ENCODE results near the gene CAPN10.

The CAPN10 gene

GRCh38 chr2:240637116-240637900 is 50.8 kb downstream of the CAPN10 start:
- no peak for DNase-seq (ENCODE audit: low read depth in 2 of 2)

DNA sequence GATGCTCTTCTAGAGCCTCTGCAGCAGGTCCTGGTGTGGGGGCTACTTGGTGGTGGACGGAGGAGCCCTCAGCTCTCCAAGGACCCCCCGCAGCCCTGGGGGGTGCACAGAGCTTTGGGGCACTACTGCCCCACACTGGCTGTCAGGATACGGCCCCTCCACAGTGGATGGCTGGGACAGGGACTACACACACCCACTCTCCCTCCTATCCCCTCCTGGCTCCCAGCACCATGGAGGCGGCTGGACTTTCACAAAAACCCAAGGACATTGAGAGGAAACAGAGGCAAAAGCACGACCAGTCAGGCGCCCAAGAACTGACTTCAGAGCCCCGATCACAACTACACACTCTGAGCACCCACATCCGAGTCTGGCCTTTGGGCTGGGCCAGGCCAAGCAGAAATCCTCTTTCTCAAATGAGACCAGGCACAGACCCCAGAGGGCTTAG is 51.4 kb downstream of the CAPN10 start:
- no peak for DNase-seq (ENCODE audit: low read depth in 2 of 2)

GRCh38 chr2:240638512-240639160 is 52.1 kb downstream of the CAPN10 start:
- DNase-seq (ENCODE audit: low read depth in 2 of 2), result no peak

GRCh38 chr2:240639566-240639965 is 53.0 kb downstream of the CAPN10 start:
- no peak for DNase-seq (ENCODE audit: low read depth in 2 of 2)

DNA sequence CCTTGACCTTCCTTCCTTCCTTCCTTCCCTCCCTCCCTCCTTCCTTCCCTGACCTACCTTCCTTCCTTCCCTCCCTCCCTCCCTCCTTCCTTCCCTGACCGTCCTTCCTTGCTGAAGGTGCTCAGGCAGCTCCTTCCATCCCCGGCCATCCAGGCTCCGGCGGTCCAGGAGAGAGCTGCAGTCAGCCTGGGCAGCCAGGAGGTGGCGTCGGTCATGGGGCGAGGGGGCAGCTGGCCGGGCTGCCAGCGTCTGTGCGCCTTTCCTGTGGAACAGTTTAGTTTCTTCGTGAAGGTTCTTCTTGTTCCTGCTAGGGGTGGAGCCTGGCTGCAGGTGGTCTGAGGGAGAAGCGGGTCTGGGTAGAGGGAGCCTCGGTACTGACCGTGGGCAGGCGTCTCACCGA is 54.4 kb downstream of the CAPN10 start:
- no peak for DNase-seq (ENCODE audit: low read depth in 2 of 2)

DNA sequence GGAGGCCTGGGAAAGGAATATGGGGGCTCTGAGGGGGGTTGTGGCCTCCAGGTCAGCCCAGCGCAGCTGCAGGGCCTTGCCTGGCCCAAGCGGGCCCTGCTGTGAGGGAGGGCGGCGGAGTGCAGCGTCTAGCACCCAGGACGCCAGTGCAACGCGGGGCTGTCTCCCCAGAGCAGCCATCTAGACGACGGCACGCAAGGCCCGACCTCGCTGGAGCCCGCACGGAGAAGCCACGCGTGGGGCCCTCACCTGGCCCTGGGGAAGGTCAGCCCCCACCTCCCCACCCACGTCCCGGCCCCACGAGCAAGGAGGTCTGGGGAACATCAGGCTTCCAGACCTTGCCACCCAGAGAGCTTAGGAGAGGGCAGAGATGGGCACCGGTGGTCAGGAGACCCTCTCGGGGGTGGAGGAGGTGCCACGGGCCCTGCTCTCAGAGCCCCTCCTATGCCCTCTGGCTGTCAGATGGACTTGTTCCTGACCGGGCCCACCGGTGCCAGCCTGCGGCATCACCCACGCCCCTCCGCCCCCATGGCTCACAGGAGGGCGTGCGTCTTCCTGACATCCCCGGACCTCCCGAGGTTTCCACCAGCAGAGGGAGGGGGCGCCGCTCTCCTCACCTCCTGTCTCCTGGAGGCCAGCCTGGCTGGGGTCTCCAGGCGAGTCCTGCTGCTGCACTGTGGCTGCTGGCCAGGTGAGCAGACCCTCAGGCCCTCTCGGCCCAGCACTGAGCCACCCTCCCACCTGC is 55.7 kb downstream of the CAPN10 start:
- DNase-seq (ENCODE audit: low read depth in 2 of 2), result no peak

- no peak for DNase-seq (ENCODE audit: low read depth in 2 of 2)
These were observed 56.2 kb downstream of the CAPN10 start for GRCh38 chr2:240642806-240643092.

- DNase-seq (ENCODE audit: low read depth in 2 of 2), result no peak
These were observed 56.7 kb downstream of the CAPN10 start for GRCh38 chr2:240643093-240643810.

DNA sequence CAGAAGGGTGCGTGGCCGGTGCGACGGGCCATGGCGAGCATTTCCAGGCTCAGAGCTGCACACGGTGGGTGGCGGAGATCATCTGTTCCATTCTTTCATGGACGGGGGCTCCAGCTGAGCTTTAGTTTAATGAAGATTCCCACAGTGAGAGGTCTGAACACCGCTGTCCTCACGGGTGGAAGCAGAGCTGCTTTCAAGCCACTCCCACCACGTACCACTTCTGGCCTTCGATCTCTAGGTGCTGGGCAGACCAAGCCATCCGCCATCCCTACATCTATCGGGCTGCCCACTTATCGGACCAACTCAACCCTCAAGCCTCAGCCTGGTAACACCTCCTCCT is 57.2 kb downstream of the CAPN10 start:
- DNase-seq (ENCODE audit: low read depth in 2 of 2), result no peak

DNA sequence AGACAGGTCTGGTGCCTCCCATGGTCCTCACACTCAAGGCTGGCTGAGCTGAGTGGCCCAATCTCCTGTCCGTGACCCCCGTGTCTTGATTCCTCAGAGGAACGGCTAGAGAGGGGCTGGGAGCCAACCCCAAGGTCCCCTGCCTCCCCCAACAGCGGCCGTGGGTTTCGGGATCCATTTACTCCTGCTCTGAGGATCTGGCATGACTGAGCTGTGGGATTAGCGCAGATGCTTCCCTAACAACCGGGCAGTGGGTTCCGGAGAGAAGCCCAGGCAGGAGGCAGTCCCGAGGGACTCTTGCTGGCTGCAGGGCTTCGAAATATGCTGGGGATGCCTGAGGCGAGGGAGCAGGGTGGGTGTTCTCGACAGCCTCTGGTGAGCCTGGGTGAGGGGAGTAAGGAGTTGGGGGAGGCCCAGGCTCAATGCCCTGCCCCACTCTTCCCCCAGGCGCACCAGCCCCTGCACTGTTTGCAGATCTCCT is 57.7 kb downstream of the CAPN10 start:
- no peak for DNase-seq (ENCODE audit: low read depth in 2 of 2)

GRCh38 chr2:240644859-240645301 is 58.3 kb downstream of the CAPN10 start:
- DNase-seq (ENCODE audit: low read depth in 2 of 2), result no peak

DNA sequence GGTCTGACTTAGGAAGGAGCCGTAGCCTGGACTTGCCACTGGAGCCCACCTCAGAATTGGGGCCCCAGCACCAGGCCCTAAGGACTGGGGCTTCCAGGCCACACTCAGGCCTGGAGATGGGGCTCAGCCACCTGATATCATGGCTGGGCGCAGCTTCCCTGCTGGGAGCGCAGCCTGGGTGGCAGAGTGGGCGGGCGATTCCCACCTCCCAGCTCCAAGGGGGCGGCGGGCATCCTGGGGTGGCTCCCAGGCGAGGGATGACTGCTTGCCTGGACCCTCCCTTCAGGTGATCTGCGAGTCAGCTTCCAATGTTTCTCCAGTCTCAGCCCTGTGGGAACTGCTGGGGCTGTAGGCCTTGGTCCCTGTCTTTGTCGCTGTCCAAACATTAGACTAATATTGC is 58.8 kb downstream of the CAPN10 start:
- DNase-seq (ENCODE audit: low read depth in 2 of 2), result no peak

- no peak for DNase-seq (ENCODE audit: low read depth in 2 of 2)
These were observed 59.3 kb downstream of the CAPN10 start for GRCh38 chr2:240645801-240646175.

DNA sequence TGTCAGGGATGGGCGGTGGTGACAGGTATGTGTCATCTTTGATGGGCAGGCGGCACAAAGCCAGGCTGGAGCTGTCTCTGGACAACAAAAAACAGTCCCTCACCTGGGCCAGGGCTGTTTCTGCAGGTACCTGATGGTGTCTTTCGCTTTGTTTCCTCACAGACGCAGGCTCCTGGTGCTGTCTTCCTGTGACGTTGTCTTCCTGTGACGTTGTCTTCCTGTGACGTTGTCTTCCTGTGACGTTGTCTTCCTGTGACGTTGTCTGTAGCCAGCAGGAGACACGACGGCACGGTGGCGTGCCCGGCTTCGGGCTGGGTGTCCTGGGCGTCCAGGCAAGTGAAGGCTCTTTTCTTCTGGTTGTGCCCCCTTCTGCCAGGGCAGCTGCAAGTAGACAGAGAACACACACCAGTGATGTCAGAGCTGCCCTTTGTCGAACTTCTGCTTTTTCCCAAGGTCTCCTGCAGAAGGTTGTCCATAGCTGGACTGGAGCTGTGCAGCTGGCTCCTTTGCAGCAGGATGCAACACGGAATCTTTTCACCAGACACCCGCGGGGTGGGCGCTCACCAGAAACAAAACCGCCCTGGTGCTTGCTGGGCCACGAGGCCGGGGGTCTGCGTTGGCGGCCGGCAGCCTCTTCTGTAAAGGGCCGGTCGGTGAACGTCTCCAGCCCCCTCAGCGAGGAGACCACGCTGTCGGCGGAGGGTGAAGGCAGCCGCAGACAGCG is 59.8 kb downstream of the CAPN10 start:
- no peak for DNase-seq (ENCODE audit: low read depth in 2 of 2)

GRCh38 chr2:240646900-240647502 is 60.5 kb downstream of the CAPN10 start:
- DNase-seq (ENCODE audit: low read depth in 2 of 2), result no peak

DNA sequence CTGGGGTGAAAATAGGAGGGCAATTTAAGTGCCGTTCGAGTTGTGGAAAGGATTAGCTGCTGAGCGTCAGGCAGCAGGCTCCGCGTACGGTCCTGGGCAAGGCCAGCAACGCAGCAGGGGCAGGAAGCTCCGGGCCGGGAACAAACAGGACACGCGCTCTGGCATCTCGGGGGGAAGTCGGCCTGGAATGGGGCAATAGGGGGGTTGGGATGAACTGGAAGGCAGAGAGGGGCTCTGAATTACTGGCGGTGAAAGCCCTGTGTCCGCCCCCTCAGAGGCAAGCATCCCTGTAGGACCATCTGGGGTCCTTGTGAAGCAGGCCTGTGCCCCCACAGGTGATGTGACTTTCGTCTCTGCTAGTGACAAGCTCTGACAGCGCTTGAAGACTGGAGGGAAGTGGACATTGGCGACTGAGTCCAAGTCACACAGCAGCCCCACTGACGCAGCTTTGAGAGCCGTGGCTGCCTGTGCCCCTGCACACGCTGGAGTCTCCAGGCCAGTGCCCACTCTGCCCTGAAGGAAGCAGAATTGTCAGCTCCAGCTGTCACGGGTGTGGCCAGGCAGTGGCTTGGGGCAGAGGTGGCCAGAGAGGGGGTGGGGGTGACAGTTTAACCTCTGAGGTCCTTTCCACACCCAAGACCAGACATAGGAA is 61.1 kb downstream of the CAPN10 start:
- DNase-seq (ENCODE audit: low read depth in 2 of 2), result no peak

DNA sequence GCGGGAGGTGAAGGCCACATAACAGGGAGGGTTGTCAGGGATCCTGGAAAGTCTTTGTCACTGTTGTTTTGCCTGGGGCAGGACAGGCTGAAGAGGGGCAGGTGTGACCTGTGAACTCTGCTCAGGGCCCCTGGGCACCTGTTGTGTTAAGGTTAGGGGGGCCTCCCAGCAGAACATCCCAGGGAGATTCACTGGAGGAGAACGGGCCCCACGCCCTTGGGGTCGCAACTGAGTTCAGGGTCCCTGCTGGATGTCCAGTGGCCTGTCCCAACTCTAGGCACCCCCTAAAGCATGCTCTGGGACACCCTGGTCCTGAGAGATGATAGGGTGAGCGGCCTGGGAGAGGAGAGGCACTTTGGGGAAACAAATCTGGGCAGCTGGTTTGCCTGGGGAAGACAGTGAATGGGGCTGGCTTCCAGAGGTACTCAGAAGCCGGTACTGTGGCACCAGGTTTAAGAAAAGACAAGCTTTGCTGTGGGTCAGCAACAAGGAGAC is 61.7 kb downstream of the CAPN10 start:
- DNase-seq (ENCODE audit: low read depth in 2 of 2), result no peak
